NT2/D1 (cell line): ENCODE results near the gene PDE7B.

Experiments
- SUZ12 ChIP-seq: IDR thresholded peaks from 2 replicates; pipeline ENCODE4 v1.6.1; 2011; ENCODE audit not compliant: insufficient read length, insufficient read depth; ENCODE audit errors: extremely low read depth
- YY1 ChIP-seq: IDR thresholded peaks from 2 replicates; pipeline ENCODE4 v1.6.1; 2011; ENCODE audit not compliant: insufficient read length, insufficient read depth
- ZNF274 ChIP-seq: IDR thresholded peaks from 2 replicates; pipeline ENCODE4 v1.6.1; 2011; ENCODE audit warnings: mild to moderate bottlenecking, low read depth, low read length

DNA sequence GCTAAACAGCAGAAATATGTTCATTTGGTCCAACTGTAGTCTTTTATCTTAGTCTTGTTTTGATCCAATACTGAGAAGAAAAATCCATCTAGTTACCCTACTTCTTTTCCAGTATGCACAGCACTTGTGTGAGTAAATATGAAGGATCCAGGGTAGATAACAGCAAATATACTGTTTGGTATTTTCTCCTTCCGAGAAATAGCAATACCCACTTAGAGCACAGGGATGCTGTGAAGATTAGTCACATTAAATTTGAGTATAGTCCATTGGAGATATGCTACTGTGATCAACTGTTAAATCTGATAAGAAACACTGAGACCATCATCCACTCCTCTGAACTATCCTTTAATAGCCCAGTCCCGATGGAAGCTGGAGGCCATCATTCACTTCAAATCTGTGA lies 145.2 kb downstream of the PDE7B start:
- no peak for TF ChIP-seq SUZ12
- TF ChIP-seq YY1, result no peak
- TF ChIP-seq ZNF274, result no peak
